GM12865 (cell line): ENCODE results near the gene PEAR1.
A peak's percentile ranks its signal among the peaks of the same experiment; 100 is the strongest.

Experiments used
- DNase-seq: peaks from one replicate; pipeline ENCODE4 v3.0.0; 2010; ENCODE audit warnings: low read depth
- H3K4me3 ChIP-seq: 2 replicates; pipeline ENCODE4 v1.5.1; 2011; ENCODE audit warnings: mild to moderate bottlenecking, low read depth, low read length, control low read depth
- CTCF ChIP-seq: IDR thresholded peaks from 2 replicates; pipeline ENCODE4 v1.5.1; 2011; ENCODE audit warnings: low read length, control low read depth, low read depth, inconsistent platforms; ENCODE audit not compliant: insufficient read depth; ENCODE audit errors: missing control alignments

PEAR1 gene

DNA sequence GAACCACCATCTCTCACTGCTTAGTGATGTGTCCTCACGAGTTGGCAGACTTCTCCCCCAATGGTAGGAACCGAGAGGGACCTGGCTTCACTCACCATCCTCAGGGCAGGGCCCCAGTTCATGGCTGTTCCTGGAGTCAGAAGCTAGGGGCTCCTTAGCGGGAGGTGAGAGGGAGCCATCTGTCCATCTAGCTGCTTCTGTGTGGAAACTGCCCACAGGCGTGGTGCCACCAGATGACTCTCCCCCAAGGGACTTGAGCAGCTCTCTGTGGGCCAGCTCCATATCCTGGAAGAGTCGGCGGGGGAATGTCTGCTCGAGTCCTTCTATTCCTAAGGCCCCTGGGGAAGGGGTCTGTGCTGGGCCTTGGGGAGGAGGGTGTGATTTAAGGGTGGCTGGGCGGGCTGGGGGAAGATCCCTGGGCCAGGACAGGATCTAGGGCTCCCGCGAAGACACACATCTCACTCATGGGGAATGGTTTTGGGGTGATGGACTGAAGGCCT lies 43.3 kb downstream of the PEAR1 start:
- H3K4me3 ChIP-seq: no peak overlapping the region
- peak; percentile 32 for DNase-seq
- TF ChIP-seq CTCF: no peak

- no peak for TF ChIP-seq CTCF
- H3K4me3 ChIP-seq: no peak overlapping the region
- no peak for DNase-seq
Observed at GRCh38 chr1:156937883-156938282, 44.4 kb downstream of the PEAR1 start.

- no peak overlapping the region for H3K4me3 ChIP-seq
- no peak for TF ChIP-seq CTCF
- no peak for DNase-seq
Observed at GRCh38 chr1:156938813-156939212, 45.3 kb downstream of the PEAR1 start.

GRCh38 chr1:156939786-156940334 lies 46.3 kb downstream of the PEAR1 start:
- TF ChIP-seq CTCF: no peak
- no peak for DNase-seq

DNA sequence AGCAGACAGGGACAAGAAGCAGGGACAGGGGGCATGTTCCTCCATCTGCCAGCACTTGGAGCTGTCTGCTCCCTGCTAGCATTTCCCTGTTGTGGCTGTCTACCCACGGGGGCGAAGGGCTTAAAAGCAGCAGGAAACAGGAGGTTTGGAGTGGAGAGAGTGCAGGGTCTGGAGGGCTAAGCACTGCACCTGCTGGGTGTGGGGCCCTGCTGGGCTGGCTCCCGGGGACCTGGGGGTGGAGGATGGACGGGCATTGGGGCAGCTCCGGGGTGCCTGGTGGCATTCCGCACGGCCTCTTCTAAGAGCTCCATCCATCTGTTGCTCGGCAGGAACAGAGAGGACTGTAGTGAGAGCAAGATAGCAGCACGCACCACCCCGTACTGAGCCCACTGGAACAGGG lies 48.2 kb downstream of the PEAR1 start:
- no peak overlapping the region for H3K4me3 ChIP-seq
- DNase-seq: no peak
- no peak for TF ChIP-seq CTCF

More at GRCh38 chr1:156939786-156940334, 46.3 kb downstream of the PEAR1 start:
- no peak overlapping the region for H3K4me3 ChIP-seq

GRCh38 chr1:156942176-156942575 lies 48.7 kb downstream of the PEAR1 start:
- no peak for DNase-seq
- no peak for TF ChIP-seq CTCF
- H3K4me3 ChIP-seq: no peak overlapping the region

- H3K4me3 ChIP-seq: no peak overlapping the region
- TF ChIP-seq CTCF: no peak
- DNase-seq: no peak
Observed at GRCh38 chr1:156942576-156942975, 49.1 kb downstream of the PEAR1 start.
